Kidney (tissue), 14 donors: Measurements from ENCODE around the gene IL11. TPM values are rescaled to one million over a fixed set of nuclear protein-coding genes. Genes with fewer than 3 reads are reported as not detected.

Experiments used
- DNase-seq, 5 donors: peaks; one replicate each; pipeline ENCODE4 v3.0.0-alpha.2; 2013 to 2020
- FAIRE-seq: peaks from 2 replicates; lab custom pipeline; 2012; peaks lifted over from hg19 to GRCh38; lab: Jason Lieb, UNC
- H3K27ac ChIP-seq, 2 donors: one replicate each; pipeline ENCODE4 v1.7.0; 2013; ENCODE audit warnings: low read depth in 2 of 2, low read length in 2 of 2, inconsistent platforms in 1 of 2
- H3K27me3 ChIP-seq: one replicate; pipeline ENCODE4 v1.7.1; 2013; ENCODE audit warnings: low read length, inconsistent platforms; ENCODE audit not compliant: control insufficient read depth, insufficient read depth
- H3K36me3 ChIP-seq, 3 donors: one replicate each; pipeline versions ENCODE4 v1.7.0 to v1.7.1; 2013; ENCODE audit warnings: low read length in 3 of 3, control low read depth in 1 of 3, inconsistent platforms in 1 of 3; ENCODE audit not compliant: insufficient read depth in 3 of 3, control insufficient read depth in 2 of 3
- H3K4me1 ChIP-seq, 3 donors: one replicate each; pipeline versions ENCODE4 v1.7.0 to v1.7.1; 2013; ENCODE audit warnings: low read length in 3 of 3, inconsistent platforms in 1 of 3, low read depth in 1 of 3; ENCODE audit not compliant: control insufficient read depth in 2 of 3, insufficient read depth in 2 of 3
- H3K4me3 ChIP-seq, 3 donors: one replicate each; pipeline versions ENCODE4 v1.7.0 to v1.8.1; 2013; ENCODE audit warnings: low read length in 3 of 3, control low read depth in 1 of 3, inconsistent platforms in 1 of 3
- H3K9ac ChIP-seq, 3 donors: one replicate each; pipeline versions ENCODE4 v1.7.0 to v1.7.1; 2013; ENCODE audit warnings: low read length in 3 of 3, control low read depth in 1 of 3, inconsistent platforms in 1 of 3
- H3K9me3 ChIP-seq, 3 donors: one replicate each; pipeline versions ENCODE4 v1.7.0 to v1.7.1; 2013; ENCODE audit warnings: low read length in 3 of 3, control low read depth in 1 of 3, inconsistent platforms in 1 of 3; ENCODE audit not compliant: control insufficient read depth in 2 of 3, insufficient read depth in 1 of 3
- CTCF ChIP-seq: IDR thresholded peaks from 3 replicates; pipeline ENCODE4 v1.5.1; 2012; ENCODE audit warnings: mild to moderate bottlenecking, moderate library complexity, borderline replicate concordance; ENCODE audit not compliant: insufficient read depth; ENCODE audit errors: extremely low read depth
- intact Hi-C: fragments of 100-400 bp; cut with DNase I; formaldehyde crosslinking; loops from one replicate; pipeline ENCODE4 v1.11.1; 2022
- polyA plus RNA-seq: library from polyadenylated mRNA; stranded (reverse); fragments of 350-450 nt; fragmentation: Illumina TruSeq; extraction: RNeasy Lipid Tissue Mini Kit (QIAGEN cat#74804); gene quantifications from one replicate; pipeline ENCODE4 v1.2.3, GENCODE V29; 2014; ENCODE audit warnings: low read depth, low replicate concordance; ENCODE audit not compliant: insufficient read depth
- total RNA-seq: library from RNA; stranded (reverse); fragmentation: NEBNext Ultra II Directional; extraction: Animal tissue kit (Norgen Biotek cat#: 25700); gene quantifications from one replicate; pipeline ENCODE4 v1.2.1, GENCODE V29; 2021
- donor health status: control.
- donor health status: control.
- donor health status: control.
- donor health status: control.
- donor health status: control.
- donor health status: DM: yes; HTN: yes; CAD: no.
- donor health status: Normal renal cell carcinoma (clear cell type).

Gene IL11
- total and polyA plus RNA-seq, 2 donors from 2014 or later, result 0.37 to 0.47 TPM

GRCh38 chr19:55320844-55321419 is 49.3 kb downstream of the IL11 start:
- Histone ChIP-seq H3K27ac (no peak overlapping the region), H3K36me3 (peaks cover 0 to 4% (median 0%) of the 10 kb centered on the region in 3 donors), H3K9me3 (peaks cover 0 to 7% (median 0%) of the 10 kb centered on the region in 3 donors), H3K4me1 (no peaks in the 10 kb centered on the region), H3K9ac (no peak overlapping the region), H3K27me3 (no peaks in the 10 kb centered on the region), H3K4me3 (no peak overlapping the region)
- intact Hi-C loops, result no loop called here
- DNase-seq (no peak), FAIRE-seq (no peak)
- no peak for TF ChIP-seq CTCF

GRCh38 chr19:55319785-55320184 is 50.5 kb downstream of the IL11 start:
- Histone ChIP-seq H3K27me3 (no peaks in the 10 kb centered on the region), H3K4me1 (no peaks in the 10 kb centered on the region), H3K36me3 (peaks cover 0 to 4% (median 0%) of the 10 kb centered on the region in 3 donors), H3K9me3 (peaks cover 0 to 8% (median 0%) of the 10 kb centered on the region in 3 donors), H3K27ac (no peak overlapping the region), H3K4me3 (no peak overlapping the region), H3K9ac (no peak overlapping the region)
- intact Hi-C loops, result no loop called here
- DNase-seq, result peak; percentile 71 to 82 (median 78)
- TF ChIP-seq CTCF, result no peak
- no peak for FAIRE-seq

GRCh38 chr19:55316646-55317045 is 53.6 kb downstream of the IL11 start:
- no peaks in the 10 kb centered on the region for H3K4me1 ChIP-seq
- no peaks in the 10 kb centered on the region for H3K27me3 ChIP-seq
- no peak for TF ChIP-seq CTCF
- H3K9ac ChIP-seq, result no peak overlapping the region
- H3K9me3 ChIP-seq, result peaks cover 0 to 8% (median 0%) of the 10 kb centered on the region in 3 donors
- FAIRE-seq (no peak), DNase-seq (no peak)
- H3K36me3 ChIP-seq, result peaks cover 0 to 4% (median 0%) of the 10 kb centered on the region in 3 donors
- no peak overlapping the region for H3K4me3 ChIP-seq
- H3K27ac ChIP-seq, result no peak overlapping the region
- intact Hi-C loops, result no loop called here
